NCI-H2196 (cell line): ENCODE data around the gene ACTG1.
"Not testable (repeated sequence)": the region's sequence is repeated elsewhere in the genome, so short reads cannot be mapped to it uniquely, and the experiment has no call there.

Source experiments
- DNase-seq: peaks from one replicate; lab custom pipeline; 2025; ENCODE audit not compliant: unreplicated experiment; lab: John Stamatoyannopoulos, UW

ACTG1 gene

DNA sequence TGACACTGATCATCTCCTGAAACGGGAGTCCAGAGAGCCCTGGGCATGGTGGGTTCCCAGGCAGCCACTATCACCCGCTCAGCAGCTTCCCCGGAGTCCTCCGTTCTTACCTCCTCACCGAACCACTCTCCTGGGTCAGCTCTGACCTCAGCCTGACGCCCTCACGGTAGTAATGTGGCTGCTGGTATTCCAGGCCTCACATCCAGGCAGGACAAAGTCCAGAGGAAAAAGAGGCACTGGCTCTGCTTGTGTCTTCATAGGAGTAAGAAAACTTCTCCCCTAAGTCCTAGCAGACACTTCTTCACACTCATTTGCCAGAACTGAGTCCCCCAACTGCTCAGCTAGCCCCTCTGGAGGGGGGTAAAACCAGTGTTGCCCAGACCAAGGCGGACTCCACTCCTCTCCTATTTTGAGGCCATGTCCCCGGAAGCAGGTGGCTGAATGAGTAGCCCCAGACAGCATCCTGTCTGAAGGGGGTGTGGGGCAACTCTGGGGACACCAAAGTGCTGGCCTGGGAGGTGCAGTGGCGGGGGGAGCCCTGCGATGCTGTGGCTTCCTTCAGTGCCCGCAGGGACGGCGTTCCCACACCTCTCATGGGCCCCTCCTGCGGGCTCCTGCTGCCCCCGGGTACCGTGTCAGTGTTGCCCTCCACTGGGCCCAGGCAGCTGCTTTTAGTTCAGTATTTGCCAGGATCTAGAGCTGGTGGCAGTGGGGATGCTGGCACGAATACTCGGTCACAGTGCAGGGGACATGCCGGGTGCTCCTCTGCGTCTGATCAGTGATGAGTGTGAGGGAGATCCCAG lies 20.9 kb upstream of the ACTG1 start:
- DNase-seq = no peak

DNA sequence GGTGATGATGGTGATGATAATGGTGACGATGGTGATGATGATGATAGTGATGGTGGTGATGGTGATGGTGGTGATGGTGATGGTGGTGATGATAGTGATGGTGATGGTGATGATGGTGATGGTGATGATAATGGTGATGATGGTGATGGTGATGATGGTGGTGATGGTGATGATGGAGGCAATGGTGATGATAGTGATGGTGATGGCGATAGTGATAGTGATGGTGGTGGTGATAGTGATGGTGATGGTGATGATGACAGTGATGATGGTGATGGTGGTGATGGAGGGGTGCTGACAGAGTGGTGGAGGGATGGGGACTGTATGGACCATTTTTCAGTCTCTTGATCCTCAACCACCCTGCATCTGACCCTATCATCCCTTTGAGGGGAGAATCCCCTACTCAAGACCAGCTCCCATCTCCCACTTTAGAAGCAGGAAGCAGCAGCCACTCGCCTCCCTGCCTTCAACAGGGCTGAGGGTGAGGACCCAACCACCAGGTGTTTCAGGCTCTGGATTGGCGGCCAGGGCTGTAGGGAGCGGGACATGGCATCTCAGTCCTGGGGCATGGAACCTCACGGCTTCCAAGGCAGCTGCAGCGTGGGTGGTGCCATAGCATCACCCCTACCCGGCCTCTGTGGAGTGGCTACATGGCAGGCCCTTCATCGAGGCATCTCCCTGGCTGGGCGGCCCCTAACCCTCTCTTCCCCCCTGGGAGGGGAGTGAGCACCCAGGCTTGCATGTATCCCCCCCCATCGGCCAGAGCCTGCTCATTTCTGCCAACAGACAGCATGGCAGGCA lies 20.1 kb upstream of the ACTG1 start:
- no peak for DNase-seq

DNA sequence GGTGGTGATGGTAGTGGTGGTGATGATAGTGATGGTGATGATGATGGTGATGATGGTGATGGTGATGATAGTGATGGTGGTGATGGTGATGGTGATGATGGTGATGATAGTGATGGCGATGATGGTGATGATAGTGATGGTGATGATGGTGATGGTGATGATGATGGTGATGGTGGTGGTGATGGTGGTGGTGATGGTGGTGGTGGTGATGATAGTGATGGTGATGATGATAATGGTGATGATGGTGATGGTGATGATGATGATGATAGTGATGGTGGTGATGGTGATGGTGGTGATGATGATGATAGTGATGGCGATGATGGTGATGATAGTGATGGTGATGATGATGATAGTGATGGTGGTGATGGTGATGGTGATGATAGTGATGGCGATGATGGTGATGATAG lies 19.4 kb upstream of the ACTG1 start:
- DNase-seq = not testable (repeated sequence)

GRCh38 chr17:81531013-81531412 lies 18.4 kb upstream of the ACTG1 start:
- DNase-seq = not testable (repeated sequence)

DNA sequence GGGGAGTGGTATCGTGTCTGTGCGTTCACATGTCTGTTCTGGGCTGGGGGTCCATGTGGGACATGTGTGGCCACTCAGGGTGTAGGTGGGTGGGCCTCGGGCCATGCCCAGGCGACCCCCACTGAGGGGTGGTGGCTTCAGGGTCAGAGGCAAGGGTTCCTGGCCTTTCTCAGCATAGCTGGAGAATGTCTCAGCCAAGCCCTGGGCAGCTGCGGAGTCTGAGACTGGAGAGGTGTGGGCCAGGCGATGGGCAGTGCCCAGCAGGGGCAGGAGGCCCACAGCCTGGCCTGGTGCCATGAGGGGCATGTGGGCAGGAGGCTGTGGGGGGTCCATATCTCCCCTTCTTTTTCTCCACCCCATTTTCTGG lies 16.8 kb upstream of the ACTG1 start:
- no peak for DNase-seq

GRCh38 chr17:81528651-81529436 lies 16.2 kb upstream of the ACTG1 start:
- peak; percentile 43 for DNase-seq

DNA sequence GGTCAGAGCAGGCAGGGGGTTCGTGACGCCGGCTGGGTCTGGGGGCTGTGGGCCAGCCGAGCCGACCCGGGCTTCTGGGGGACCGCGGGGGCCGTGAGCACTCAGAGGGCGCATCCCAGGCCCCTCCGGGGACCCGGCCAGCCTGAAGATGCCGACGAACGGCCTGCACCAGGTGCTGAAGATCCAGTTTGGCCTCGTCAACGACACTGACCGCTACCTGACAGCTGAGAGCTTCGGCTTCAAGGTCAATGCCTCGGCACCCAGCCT lies 15.7 kb upstream of the ACTG1 start:
- DNase-seq = no peak

DNA sequence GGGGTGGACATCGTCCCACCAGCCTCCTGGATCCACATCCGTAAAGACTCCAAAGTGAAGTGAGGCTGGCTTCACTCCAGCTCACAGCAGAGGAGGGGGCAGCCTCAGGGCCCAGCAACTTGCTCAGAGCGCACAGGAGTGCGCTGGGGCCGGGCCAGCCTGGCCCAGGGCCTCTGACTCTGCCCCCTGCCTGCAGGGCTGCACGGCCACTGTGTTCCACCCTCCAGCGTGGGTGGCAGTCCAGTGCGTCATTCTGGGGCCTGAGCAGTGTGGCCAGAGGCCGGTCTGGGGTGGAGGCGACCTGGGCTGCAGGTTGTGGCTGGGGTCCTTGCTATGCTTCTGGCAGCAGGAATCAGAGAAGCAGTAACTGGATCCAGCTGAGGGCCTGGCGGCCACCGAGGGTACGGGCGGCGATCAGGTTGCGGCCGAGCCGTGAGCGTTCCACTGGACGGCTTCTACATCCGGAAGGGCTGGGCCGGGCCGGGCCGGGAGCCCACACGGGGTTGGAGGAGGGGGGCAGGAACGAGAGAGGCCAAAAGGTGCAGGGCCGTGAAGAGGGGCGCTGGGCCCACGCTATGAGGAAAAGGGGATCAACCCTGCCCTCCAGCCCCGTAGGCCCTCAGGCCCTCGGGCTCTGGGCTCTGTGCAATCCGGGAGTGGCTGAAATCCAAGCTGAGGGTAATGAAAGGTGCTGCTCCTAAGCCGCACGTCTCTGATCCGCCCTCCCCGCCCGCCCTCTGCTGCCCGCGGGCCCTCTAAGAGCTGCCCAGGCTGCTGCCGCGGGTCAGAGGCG lies 15.2 kb upstream of the ACTG1 start, which contains the start of gene FSCN2:
FSCN2 (plus strand) TSS at position 787 of the 793 bp plus-strand sequence. CDS start 155 bp downstream, outside the sequence.
- peak; percentile 89 for DNase-seq

GRCh38 chr17:81526662-81527571 lies 14.3 kb upstream of the ACTG1 start:
- peak; percentile 88 for DNase-seq

- DNase-seq = no peak
Observed at GRCh38 chr17:81524865-81525159, 12.2 kb upstream of the ACTG1 start.

- peak; percentile 87 for DNase-seq
Observed at GRCh38 chr17:81524039-81524864, 11.7 kb upstream of the ACTG1 start.

DNA sequence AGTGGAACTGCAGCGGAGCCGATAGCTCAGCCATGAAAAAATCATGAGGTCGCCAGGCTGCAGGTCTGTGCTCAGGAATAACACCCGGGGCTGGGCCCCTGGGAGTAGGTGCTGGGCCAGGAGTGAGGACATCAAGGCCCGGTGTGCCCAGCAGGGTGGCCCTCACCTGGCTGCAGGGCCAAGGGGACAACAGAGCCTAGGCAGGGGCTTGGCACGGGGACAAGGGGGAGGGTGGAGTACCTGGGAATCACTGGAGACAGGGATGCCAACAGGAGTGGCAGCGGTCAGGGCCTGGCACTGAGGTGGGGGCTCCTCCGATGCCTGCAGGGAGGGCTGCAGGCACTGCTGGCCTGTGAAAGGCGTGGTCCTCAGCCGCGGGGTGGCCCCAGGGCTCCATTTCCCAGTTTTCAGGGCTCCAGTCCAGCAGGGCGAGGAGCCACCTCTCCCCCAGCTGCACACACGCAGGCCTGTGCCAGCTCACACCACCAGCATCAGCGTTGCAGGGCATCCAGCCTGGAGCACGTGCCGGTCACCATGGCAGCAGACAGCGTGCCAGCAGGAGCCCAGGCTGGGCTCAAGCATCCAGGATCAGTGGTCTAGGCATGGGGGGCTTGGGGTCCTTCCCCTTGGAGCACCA lies 10.9 kb upstream of the ACTG1 start:
- peak; percentile 98 for DNase-seq

GRCh38 chr17:81522491-81523401 lies 10.1 kb upstream of the ACTG1 start:
- no peak for DNase-seq

- DNase-seq = no peak
Observed at GRCh38 chr17:81520021-81520901, 7.7 kb upstream of the ACTG1 start.

GRCh38 chr17:81519284-81520020 lies 6.9 kb upstream of the ACTG1 start:
- peak; percentile 70 for DNase-seq

DNA sequence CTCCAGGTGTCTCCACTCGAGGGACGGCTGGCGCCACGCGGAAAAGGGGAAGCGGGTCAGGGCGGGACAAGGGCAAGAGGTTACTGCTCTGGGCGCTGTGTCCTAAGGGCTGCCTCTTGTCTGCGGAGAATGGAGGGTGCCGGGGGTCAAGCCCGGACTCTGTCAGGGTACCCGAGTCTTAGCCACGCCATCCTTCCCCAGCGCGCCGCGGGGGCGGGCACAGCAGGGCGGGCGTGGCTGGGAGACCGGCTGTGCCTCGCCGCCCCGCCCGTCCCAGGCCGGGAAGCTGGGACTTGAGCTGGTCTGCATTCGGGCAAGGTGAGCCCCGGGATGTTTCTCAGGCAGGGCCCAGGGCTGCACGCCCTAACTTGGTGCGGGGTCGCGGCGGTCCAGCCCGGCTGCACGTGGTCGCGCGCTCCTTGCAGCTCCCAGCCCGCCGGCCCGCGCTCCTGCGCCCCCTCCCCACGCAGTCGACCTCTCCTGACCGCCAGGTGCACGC lies 6.2 kb upstream of the ACTG1 start:
- DNase-seq = peak; percentile 62
